Endodermal cell (in vitro differentiated cells): ENCODE measurements around the gene RUNX1. TPM values are rescaled to one million over a fixed set of nuclear protein-coding genes. Genes with fewer than 3 reads are reported as not detected.

Source experiments
- DNase-seq: peaks from one replicate; pipeline ENCODE4 v3.0.0-alpha.2; 2017
- H3K27ac ChIP-seq: 2 replicates; pipeline ENCODE4 v1.5.1; 2013; ENCODE audit warnings: mild to moderate bottlenecking, low read depth, low read length, moderate library complexity
- H3K27me3 ChIP-seq: 2 replicates; pipeline ENCODE4 v1.6.1; 2013; ENCODE audit warnings: mild to moderate bottlenecking, low read length, moderate library complexity; ENCODE audit not compliant: insufficient read depth, control insufficient read depth, poor library complexity, severe bottlenecking
- H3K36me3 ChIP-seq: 2 replicates; pipeline ENCODE4 v1.7.0; 2013; ENCODE audit warnings: mild to moderate bottlenecking, low read length, moderate library complexity; ENCODE audit not compliant: control insufficient read depth, insufficient read depth
- H3K4me1 ChIP-seq: one replicate; pipeline ENCODE4 v1.7.0; 2013; ENCODE audit warnings: low read length; ENCODE audit not compliant: control insufficient read depth, insufficient read depth
- H3K4me3 ChIP-seq: 2 replicates; pipeline ENCODE4 v1.5.1; 2013; ENCODE audit warnings: mild to moderate bottlenecking, low read length, moderate library complexity
- H3K9ac ChIP-seq: 2 replicates; pipeline ENCODE4 v1.6.1; 2013; ENCODE audit warnings: mild to moderate bottlenecking, low read length, moderate library complexity; ENCODE audit not compliant: poor library complexity, severe bottlenecking; ENCODE audit errors: extremely low read depth
- H3K9me3 ChIP-seq: 2 replicates; pipeline ENCODE4 v1.6.1; 2013; ENCODE audit warnings: mild to moderate bottlenecking, low read length, moderate library complexity; ENCODE audit not compliant: control insufficient read depth
- H3K27ac Mint-ChIP-seq: 2 replicates; pipeline ENCODE4 v1.8.0; 2020; ENCODE audit warnings: mixed read lengths
- H3K27me3 Mint-ChIP-seq: 2 replicates; pipeline ENCODE4 v1.8.0; 2021; ENCODE audit warnings: mild to moderate bottlenecking, mixed read lengths; ENCODE audit not compliant: insufficient read depth
- H3K36me3 Mint-ChIP-seq: 2 replicates; pipeline ENCODE4 v1.8.0; 2020; ENCODE audit warnings: low read depth, mixed read lengths
- H3K4me1 Mint-ChIP-seq: 2 replicates; pipeline ENCODE4 v1.8.0; 2020; ENCODE audit warnings: mixed read lengths
- H3K4me3 Mint-ChIP-seq: 2 replicates; pipeline ENCODE4 v1.8.0; 2020; ENCODE audit warnings: mild to moderate bottlenecking, moderate library complexity, mixed read lengths
- H3K9me3 Mint-ChIP-seq: 2 replicates; pipeline ENCODE4 v1.8.0; 2020; ENCODE audit warnings: mild to moderate bottlenecking, mixed read lengths
- CTCF ChIP-seq: fragments of 200-600 bp; sonication (generic); conservative IDR thresholded peaks from 2 replicates; pipeline ENCODE4 v1.5.0; 2021; ENCODE audit warnings: antibody characterized with exemption, mild to moderate bottlenecking
- WGBS, 2 experiments: methylation state at CpG; one replicate each; pipeline versions ENCODE4 v1.1.5 to v1.1.7; 2013; ENCODE audit warnings: missing lambda C conversion rate in 2 of 2, mixed read lengths in 1 of 2; ENCODE audit not compliant: insufficient coverage in 1 of 2, insufficient read length in 1 of 2; 5-methylcytosine and 5-hydroxymethylcytosine counted together
- total RNA-seq, 2 donors: library from RNA; stranded (reverse); fragmentation: NEBNext Ultra II Directional in 1 of 2; extraction: Animal tissue kit (Norgen Biotek cat#: 25700) in 1 of 2; gene quantifications; 2 replicates in 1 of 2; 3 replicates in 1 of 2; pipeline ENCODE4 v1.2.1, GENCODE V29; 2021

Gene RUNX1
- total RNA-seq, 2 donors from 2014 or later, result 0.31 to 2.8 TPM

DNA sequence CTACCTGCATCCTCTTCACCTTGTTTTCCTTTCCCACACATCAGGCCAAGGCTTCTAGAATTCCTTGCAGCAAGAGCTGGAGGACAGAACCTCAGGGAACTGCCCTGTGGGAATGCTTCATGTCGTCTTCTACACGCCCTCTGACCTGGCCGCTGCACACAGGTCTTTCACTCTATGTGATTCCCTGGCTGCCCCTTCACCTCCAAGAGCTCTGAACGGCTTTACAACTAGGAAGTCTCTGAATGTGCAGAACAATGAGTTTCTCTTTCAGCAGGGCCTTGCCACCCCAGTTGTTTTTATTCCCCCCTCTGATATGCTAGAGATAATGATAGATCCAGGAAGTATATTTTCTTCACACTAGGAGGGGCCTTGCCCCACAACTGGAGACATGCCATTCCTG, 237.7 kb downstream of the RUNX1 start:
- no peaks in the 10 kb centered on the region for H3K27me3 ChIP-seq
- Mint-ChIP-seq H3K9me3 (peaks cover 10% of the 10 kb centered on the region), H3K36me3 (no peaks in the 10 kb centered on the region), H3K27me3 (peaks cover 4% of the 10 kb centered on the region), H3K27ac (no peak overlapping the region), H3K4me3 (no peak overlapping the region), H3K4me1 (no peaks in the 10 kb centered on the region)
- H3K27ac ChIP-seq, result no peak overlapping the region
- DNase-seq, result no peak
- no peaks in the 10 kb centered on the region for H3K4me1 ChIP-seq
- peaks cover 8% of the 10 kb centered on the region for H3K9me3 ChIP-seq
- H3K9ac ChIP-seq, result no peak overlapping the region
- 91 to 94% methylated on average over 4 of the region's 4 CpGs for WGBS, 2 experiments
- no peak for TF ChIP-seq CTCF
- no peaks in the 10 kb centered on the region for H3K36me3 ChIP-seq
- H3K4me3 ChIP-seq, result no peak overlapping the region

- H3K27ac Mint-ChIP-seq, result no peak overlapping the region
- H3K36me3 Mint-ChIP-seq, result no peaks in the 10 kb centered on the region
- Histone ChIP-seq H3K27ac (no peak overlapping the region), H3K27me3 (no peaks in the 10 kb centered on the region), H3K9me3 (peaks cover 14% of the 10 kb centered on the region), H3K9ac (no peak overlapping the region), H3K36me3 (no peaks in the 10 kb centered on the region), H3K4me3 (no peak overlapping the region), H3K4me1 (no peaks in the 10 kb centered on the region)
- H3K4me1 Mint-ChIP-seq, result no peaks in the 10 kb centered on the region
- TF ChIP-seq CTCF, result no peak
- WGBS, 2 experiments, result 85 to 91% methylated on average over 6 of the region's 6 CpGs
- H3K9me3 Mint-ChIP-seq, result peaks cover 11% of the 10 kb centered on the region
- DNase-seq, result no peak
- peaks cover 4% of the 10 kb centered on the region for H3K27me3 Mint-ChIP-seq
- no peak overlapping the region for H3K4me3 Mint-ChIP-seq
Measured at GRCh38 chr21:34810786-34811185, 238.3 kb downstream of the RUNX1 start.

GRCh38 chr21:34809822-34810221, 239.3 kb downstream of the RUNX1 start:
- no peak overlapping the region for H3K27ac ChIP-seq
- no peak overlapping the region for H3K9ac ChIP-seq
- no peaks in the 10 kb centered on the region for H3K4me1 ChIP-seq
- no peak for TF ChIP-seq CTCF
- no peak overlapping the region for H3K27ac Mint-ChIP-seq
- H3K4me1 Mint-ChIP-seq, result no peaks in the 10 kb centered on the region
- H3K27me3 Mint-ChIP-seq, result peaks cover 4% of the 10 kb centered on the region
- H3K36me3 Mint-ChIP-seq, result peaks cover 5% of the 10 kb centered on the region
- no peaks in the 10 kb centered on the region for H3K36me3 ChIP-seq
- no peaks in the 10 kb centered on the region for H3K27me3 ChIP-seq
- peaks cover 15% of the 10 kb centered on the region for H3K9me3 Mint-ChIP-seq
- DNase-seq, result no peak
- no peak overlapping the region for H3K4me3 ChIP-seq
- H3K4me3 Mint-ChIP-seq, result no peak overlapping the region
- WGBS, 2 experiments, result 90 to 97% methylated on average over 2 to 6 of the region's 6 CpGs
- peaks cover 24% of the 10 kb centered on the region for H3K9me3 ChIP-seq
